Stimulated activated CD8-positive, alpha-beta memory T cell treated with anti-CD3 and anti-CD28 coated beads, Interleukin-7, amount 100 ng/mL, for 4 hours (primary cell): ENCODE results near the gene PLXNA4.
"Not testable (repeated sequence)": the region's sequence is repeated elsewhere in the genome, so short reads cannot be mapped to it uniquely, and the experiment has no call there.

ENCODE experiments used
- DNase-seq, 2 donors: peaks; one replicate each; pipeline ENCODE4 v3.0.0-alpha.2; 2020; ENCODE audit warnings: low read depth in 2 of 2

PLXNA4 gene

DNA sequence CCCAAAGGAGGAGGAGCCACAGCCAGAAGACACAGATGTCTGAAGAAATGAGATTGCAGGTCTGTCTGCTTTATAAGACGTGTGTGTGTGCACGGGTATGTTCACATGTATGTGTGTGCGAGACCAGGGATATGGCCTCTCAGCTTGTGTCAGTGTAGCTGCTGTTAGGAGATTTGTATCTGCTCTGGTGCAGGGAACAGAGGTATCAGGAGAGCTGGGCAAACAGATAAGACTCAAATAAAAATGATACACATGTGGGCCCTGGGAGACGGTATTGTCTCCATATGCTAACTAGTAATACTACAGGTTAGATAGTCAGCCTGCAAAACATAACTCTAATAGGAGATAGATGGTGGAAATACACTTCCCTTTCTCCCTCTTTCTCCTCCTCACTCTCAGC is 161.0 kb downstream of the PLXNA4 start:
- no peak for DNase-seq

DNA sequence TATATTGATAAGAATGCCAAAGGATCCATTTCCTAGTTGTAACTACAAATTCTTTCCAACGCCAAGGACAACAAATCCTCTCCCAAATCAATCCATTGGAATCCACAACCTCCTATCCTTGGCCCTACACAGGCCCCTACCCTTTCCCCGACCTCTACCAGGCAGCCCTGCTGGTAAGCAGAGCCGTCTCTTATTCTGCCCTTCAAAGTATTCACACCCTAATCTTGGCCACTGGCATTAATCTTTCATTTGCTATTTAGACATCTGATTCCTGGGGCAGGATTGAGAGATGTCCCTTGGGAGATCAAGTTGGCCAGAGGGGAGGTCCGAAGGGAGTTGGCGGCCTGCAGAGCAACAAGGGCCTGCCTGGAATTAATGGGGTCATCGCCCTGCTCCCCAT is 161.4 kb downstream of the PLXNA4 start:
- no peak for DNase-seq

DNA sequence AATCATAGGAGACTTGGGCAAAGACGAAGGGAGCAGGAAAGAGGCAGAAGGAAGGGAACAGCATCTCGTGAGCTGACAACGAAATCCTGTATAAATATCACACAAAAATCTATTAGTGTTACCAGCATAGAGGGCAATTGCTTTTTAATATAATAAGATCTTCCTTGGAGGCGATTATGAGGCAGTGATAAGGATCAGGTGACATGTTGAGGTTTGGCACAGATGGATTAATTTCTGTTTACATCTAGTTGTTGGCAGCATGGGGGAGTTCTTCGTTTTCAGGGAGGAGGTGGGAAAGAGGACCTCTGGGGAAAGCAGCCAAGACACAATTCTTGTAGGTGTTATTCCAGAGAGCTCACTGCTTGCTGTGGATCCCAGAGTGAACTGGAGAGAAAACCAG is 163.8 kb downstream of the PLXNA4 start:
- no peak for DNase-seq

DNA sequence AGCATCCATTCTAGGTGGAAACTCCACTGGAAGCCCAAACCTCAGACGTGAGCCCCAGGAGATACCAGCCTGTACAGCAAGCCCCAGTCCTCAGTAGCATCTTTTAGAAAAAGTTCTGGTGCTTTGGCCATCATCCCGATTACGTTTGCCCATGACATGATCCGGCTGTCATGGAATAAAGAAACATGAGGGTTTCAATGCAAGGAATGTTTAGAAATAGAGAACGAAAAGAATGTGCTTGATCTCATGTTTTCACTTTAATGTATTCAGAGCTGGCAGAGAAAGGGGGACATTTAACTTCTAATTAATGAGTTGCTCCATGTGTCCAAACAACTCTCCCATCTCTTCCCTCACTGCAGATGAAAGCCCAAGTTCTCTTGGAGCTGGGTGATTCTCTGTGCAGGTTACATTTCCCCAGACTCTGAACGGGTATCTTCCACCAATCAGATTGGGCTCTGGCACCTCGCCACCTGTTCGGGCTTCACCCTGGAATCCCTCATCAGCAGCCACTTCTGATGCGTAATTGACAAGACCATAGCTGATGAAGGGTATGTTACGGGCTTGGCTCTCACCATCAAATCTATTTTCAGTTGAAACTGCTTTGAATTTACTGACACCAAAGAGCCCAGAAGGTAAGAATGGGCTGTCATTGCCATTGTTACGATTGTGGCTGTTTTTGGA is 165.3 kb downstream of the PLXNA4 start:
- DNase-seq: no peak

DNA sequence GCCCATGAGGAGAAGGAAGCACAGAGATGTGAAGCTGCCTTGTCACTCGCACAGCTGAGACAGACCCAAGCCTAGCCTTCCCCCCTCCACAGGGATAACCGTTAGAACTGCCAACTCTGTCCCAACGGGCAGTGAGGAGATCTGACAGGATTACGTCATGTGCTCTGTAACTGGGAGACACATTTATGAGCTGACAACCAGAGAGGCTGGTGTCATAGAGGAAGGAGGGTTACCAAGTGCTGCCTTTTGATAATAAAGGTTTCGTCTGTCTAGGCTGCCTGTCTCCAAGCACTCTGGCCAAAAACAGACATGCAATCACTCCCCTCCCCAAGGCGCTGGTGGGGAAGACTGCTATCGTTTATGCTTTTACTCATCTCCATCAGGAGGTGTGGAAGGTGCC is 165.9 kb downstream of the PLXNA4 start:
- no peak for DNase-seq

GRCh38 chr7:132407764-132408163 is 168.5 kb downstream of the PLXNA4 start:
- no peak for DNase-seq

DNA sequence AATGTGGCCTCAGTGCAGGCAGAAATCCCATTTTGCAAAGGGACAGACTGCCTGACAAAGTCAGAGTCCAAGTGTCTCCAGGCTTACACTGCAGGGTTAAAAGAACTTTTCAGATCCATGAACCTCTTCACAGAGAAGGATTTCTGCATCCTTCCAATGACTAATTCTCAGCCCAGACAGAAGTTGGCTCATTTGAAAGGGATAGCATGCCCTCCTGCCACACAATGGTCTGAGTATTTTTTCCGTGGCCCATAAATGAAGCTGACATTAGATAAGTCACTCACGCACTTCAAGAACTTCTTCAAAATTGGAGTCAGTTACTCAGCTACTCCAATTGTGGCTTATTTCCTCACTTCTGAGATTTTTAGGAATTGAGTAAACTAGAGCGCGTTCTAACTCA is 170.2 kb downstream of the PLXNA4 start:
- no peak for DNase-seq

DNA sequence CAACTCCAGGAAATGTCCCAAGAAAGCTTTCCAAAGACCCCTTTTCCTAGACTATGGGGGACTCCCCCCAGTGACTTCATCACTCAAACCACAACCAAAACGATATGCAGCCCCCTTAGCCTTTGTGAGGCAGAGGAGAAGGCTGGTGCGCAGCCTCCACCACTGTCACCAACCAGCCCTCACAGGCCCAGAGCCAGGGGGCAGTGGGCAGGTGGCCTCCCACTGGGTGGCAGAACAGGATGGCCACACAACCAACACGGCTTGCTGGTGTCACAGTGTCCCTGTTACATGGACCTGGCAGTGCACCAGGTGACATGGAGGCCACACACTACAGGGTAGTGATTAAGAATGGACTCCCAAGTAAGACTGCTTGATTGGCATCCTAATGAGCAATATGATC is 172.0 kb downstream of the PLXNA4 start:
- DNase-seq: no peak

GRCh38 chr7:132403465-132404110 is 172.7 kb downstream of the PLXNA4 start:
- no peak for DNase-seq

DNA sequence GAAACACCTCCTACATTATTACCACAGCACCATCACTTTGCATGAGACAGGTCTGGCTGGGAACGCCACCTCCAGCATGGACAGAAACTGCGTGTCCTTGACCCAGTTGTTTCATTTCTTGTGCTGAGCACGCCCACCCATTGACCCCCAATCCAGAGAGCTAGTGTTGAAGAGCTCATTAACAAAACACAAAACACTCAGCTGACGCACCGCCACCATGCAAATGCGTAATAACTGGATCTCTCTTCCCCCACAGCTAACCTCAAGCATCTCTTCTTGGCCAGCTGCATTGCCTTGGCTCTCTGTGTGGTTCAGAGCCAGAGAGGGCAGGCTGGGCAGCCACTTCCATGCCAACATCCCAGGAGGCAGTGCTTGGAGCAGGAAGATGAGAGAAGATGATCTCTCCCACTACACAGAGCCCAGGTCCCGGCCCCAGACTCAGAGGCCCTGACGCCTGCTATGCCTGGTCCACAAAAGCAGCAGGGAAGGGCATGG is 173.5 kb downstream of the PLXNA4 start:
- no peak for DNase-seq

DNA sequence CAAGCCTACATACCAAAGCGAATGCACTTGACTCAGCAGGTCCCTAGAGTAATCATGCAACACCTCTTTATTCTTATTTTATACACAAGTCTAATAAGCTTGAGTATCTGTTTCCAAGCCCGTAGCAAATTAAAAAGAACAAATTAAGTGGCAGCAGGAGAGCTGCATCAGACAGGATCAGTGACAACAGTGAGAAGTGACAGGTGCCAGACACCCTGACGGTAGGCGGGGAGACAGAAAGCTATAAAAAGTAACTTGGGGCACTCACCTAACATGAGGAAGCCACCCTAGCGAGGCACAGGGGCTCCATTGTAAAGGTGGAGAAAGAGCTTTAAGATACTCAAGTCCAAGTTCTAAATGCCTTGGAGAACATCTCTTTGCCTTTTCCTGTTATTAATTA is 174.2 kb downstream of the PLXNA4 start:
- DNase-seq: no peak

GRCh38 chr7:132400561-132401142 is 175.6 kb downstream of the PLXNA4 start:
- no peak for DNase-seq

DNA sequence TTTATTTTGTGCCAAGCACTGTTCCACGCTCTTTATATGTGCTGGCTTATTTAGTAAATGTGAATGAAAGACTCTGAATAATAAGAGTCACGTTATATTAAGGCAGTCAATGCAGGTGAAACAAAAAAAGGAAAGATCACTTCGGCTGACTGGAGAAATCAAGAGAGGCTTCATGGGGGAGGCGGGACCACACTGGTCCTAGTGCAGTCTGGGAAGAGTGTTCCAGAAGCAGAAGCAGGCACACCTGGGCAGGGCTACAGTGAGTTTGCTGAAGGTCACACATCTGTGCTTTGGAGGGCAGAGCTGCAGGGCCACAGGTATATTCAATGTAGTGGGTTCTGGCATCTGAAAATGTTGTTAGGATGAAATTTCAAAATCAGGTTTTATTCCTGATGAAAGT is 176.9 kb downstream of the PLXNA4 start:
- no peak for DNase-seq

DNA sequence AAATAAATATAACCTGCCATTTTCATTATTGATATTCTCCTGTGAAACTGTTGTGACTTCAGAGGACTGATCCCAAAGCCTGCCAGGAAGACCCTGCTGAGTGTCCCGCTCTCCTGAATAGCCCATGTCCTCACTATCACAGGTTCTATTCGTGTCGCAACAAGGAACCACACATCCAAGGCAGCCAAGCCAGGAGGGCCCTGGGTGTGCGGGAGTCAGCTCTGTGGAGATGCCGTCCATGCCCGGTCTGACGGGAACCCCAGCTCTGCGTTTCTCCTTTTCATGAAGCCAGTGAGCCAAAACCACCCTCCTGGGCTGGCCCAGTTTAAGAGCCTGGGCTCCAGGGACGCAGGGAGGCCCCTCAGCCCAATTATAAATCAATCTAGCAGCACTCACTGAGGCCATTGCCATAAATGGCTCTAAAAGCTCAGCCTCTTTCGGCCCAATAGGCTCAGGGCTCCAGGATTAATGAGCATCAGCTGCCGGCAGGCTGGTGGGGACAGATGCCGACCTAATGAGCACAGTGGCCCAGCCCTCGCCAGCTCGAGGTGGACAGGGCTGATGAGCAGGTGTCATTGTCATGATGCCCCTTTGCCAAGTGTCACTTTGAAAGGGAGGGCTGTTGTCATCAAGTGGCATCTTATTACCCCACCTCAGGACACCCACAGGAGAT is 177.9 kb downstream of the PLXNA4 start:
- no peak for DNase-seq

DNA sequence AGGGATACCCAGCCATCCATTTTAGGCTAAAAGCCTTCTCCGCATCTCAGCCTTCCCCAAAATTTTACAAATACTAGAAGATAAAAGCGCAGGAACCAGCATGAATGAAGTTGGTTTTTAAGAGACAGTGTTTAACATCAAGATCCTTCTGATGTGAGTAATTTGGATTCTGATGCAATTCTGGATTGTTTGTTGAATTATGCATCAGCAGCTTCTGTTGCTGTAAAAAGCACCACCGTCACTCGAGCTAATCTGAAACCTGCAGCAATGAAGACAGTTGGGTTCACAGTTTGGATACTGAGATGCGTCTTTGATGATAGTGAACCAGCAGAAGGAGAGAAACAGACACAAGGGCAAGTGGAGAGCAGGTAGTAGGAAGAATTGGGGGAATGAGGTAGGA is 179.2 kb downstream of the PLXNA4 start:
- no peak for DNase-seq

- no peak for DNase-seq
Observed at GRCh38 chr7:132395361-132395760, 180.9 kb downstream of the PLXNA4 start.

DNA sequence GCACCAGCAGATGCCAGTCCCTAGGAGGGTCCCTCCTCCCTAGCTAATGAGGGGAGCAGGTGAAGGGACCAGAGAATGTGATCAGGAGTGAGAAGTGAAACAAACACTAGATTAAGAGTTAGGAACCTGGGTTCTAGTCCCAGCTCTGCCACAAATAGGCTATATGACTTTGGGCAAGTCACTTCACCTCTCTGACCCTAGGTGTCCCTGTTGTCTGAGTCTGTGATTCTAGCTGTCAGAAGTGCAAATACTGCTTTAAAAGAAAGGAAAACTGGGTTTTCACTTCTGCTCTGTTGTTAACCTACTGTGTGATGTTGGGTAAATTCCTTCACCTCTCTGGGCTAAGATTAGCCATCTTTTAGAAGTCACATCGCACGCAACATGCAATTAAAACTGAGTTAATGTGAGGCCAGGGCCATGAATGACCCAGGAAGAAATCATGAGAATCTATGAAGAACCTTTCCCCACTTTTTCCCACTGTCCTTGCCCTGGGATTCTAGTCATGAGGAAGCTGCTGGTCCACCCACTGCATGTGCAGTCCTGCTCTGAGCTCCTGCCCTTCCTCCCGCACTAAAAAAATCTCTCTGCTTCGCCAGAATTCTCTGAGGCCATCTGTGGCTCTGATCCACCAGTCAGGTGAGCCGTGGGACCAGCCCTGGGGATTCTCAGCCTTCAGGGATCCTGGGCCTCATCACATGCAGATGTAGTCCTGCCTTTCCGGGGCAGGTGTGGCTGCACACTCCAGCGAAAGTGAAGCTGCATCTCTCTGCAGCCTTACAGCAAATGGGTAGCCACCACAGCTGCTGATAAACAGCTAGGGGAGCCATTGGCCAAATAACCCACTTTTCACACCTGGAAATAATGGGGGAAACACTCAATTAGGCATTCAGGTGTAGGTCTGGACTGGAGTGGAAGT is 181.7 kb downstream of the PLXNA4 start:
- DNase-seq: no peak

DNA sequence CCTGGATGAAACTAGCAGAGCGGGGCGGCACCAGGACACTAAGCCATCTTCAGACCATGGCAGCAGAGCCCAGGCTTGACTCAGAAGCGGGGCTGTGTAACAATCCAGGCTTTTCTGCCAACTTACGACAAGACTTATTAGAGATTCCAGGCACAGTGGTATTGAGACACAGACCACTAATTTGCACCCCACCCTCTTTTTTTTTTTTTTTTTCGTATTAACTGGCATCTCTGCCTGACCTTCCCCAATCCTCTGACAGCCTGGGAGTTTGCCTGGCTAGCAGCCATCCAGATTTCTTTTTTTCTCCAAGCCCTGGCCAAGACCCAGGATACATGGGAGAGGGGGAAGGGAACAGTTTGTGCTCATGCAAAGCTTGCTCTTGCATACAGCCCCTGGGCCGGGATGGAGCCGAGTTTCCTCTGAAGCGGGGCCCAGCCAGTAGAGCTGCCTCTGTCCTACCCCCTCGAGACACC is 182.4 kb downstream of the PLXNA4 start:
- DNase-seq: no peak

- DNase-seq: no peak
Observed at GRCh38 chr7:132392713-132393112, 183.6 kb downstream of the PLXNA4 start.

DNA sequence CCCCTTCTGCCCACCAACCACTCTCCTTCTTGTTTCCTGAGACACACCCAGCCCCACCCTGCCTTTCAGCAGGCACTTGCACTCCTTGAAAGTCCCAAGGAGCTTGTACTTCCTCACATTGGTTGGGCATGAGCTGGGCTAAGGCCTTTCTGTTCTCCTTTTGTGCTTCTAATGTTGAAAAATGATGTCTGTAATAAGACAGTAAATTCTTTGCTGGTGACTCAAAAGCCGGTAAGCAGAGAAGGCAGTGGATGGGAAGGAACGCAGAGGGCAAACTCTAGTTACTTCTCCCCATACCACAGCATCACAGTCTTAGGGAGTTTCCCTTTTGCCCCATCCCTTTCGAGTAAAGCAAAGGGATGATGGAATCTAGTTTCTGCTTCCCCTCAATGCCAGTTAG is 185.6 kb downstream of the PLXNA4 start:
- DNase-seq: no peak

DNA sequence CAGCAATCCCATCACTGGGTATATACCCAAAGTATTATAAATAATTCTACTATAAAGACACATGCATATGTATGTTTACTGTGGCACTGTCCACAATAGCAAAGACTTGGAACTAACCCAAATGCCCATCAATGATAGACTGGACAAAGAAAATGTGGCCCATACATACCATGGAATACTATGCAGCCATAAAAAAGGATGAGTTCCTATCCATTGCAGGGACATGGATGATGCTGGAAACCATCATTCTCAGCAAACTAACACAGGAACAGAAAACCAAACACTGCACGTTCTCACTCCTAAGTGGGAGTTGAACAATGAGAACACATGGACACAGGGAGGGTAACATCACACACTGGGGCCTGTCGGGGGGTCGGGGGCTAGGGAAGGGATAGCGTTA is 186.2 kb downstream of the PLXNA4 start:
- not testable (repeated sequence) for DNase-seq

GRCh38 chr7:132388688-132389087 is 187.6 kb downstream of the PLXNA4 start:
- no peak for DNase-seq
